Activated T-helper 1 cell treated with Interleukin-2 at 50 U/mL for 16 hours (primary cell): Measurements from ENCODE around the gene SPG7.

Source experiments
- DNase-seq: peaks from one replicate; pipeline ENCODE4 v3.0.0-alpha.2; 2020; ENCODE audit warnings: low read depth

Gene SPG7

GRCh38 chr16:89547291-89547690 is 39.1 kb downstream of the SPG7 start:
- DNase-seq = no peak

GRCh38 chr16:89547860-89548259 is 39.7 kb downstream of the SPG7 start:
- DNase-seq = no peak

DNA sequence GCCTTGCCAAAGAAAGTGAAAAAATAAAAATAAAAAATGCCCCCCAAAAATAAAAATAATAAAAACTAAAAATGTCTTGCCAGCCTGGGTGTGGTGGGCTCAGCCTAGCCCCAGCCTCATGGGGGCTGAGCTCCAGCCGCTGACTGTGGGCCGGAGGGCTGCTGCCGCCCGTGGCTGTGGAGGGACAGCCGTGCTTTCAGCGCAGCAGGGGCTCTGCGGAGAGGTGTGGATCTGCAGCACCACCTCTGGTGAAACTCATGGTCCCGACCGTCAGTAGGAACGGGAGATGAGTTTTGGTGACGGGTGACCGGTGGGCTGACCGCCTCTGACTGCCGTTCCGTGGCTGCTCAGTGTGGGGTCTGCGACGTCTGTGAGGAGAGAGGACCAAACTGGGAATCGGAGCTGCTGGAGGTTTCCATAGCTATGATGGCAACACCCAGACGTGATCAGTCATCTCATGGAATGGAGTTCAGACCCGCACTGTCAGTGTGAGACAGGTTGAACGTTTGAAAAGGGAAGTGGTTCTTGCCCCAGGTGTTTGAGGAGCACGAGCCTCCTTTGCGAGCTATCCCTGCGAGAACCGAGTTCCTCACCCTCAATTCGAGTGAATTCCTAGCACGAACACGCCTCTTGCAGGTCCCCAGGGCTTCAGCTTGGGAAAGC is 40.3 kb downstream of the SPG7 start:
- no peak for DNase-seq

DNA sequence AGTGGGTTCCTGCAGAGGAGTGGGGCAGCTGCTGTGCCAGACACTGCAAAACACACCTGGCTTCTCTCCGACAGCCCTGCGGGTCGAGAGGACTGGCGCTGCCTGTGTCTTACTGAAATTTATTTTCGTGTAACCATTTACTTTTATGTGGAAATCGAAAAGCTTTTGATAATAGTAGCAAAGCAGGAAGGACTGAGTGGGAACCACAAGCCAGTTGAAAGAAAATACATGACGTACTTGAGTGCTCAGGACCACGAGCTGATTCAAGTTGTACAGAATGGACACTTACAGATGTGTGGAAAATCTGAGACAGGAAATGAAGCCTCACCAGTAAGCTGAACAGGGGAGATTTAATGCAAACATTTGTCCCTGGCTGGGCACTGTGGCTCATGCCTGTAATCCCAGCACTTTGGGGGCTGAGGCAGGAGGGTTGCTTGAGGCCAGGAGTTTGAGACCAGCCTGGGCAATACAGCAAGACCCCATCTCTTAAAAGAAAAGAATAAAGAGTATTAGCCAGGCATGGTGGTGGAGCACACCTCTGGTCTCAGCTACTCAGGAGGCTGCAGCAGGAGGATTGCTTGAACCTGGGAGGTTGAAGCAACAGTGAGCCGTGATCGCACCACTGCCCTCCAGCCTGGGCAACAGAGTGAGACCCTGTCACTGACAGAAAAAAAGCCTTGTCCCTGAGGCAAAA is 41.0 kb downstream of the SPG7 start:
- DNase-seq = no peak

DNA sequence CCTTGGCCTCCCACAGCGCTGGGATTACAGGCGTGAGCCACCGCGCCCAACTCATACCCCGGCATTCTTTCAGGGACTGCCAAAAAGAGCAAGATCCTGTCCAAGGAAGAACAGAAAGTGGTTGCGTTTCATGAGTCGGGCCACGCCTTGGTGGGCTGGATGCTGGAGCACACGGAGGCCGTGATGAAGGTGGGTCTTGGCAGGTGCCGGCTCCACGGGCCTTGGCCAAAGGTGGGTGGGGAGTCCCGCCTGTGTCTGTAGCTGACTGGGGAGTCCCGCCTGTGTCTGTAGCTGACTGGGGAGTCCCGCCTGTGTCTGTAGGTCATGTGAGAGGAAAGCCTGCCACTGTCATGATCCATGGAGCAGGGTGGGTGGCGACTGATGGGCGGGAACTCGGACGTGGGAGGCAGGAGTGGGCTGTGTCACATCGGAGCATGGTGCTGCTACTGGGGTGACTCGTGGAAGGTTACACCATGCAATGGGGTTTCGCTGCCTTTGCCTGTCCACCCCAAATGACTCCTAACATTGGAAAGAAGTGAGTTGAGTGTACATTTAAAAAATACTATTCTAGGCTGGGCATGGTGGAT is 42.3 kb downstream of the SPG7 start:
- no peak for DNase-seq

GRCh38 chr16:89552329-89552728 is 44.1 kb downstream of the SPG7 start:
- DNase-seq = no peak

DNA sequence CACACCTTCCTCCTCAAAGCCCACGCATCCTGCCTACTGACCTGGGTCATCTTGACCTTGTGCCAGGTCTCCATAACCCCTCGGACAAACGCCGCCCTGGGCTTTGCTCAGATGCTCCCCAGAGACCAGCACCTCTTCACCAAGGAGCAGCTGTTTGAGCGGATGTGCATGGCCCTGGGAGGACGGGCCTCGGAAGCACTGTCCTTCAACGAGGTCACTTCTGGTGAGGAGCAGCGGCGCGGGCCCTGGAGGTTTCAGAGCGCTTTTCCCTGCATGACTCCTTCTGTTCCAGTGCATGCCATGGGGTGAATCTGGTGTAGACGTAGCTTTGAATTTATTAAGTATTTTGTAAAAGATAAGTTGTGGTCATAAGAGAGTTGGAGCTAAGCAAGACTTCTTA is 44.7 kb downstream of the SPG7 start:
- DNase-seq = no peak

DNA sequence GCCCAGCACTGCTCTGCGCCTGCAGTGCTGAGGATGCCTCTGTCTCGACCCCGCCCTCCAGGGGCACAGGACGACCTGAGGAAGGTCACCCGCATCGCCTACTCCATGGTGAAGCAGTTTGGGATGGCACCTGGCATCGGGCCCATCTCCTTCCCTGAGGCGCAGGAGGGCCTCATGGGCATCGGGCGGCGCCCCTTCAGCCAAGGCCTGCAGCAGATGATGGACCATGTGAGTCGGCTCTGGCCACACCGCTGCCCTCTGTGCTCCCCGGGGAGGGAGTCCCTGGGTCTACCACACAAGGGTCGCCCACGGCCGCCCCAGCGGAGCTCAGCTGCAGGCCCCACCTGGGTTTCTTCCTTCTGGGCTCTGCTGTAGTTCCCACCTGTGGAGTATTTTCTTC is 45.5 kb downstream of the SPG7 start:
- no peak for DNase-seq

DNA sequence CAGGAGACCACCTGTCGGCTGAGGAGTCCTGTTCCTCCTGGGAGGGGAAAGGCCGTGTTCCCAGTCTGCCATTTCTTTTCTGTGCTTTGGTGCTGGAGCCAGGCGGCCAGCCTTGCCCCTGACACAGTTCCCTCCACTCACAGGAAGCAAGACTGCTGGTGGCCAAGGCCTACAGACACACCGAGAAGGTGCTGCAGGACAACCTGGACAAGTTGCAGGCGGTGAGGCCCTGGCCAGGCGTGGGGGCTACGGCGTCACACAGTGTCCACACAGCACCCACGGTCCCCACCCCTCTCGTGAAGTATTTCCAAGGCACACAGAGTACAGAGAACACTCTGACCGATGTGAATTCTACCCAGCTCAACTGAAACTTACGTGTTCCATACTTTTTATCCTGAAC is 46.1 kb downstream of the SPG7 start:
- no peak for DNase-seq

DNA sequence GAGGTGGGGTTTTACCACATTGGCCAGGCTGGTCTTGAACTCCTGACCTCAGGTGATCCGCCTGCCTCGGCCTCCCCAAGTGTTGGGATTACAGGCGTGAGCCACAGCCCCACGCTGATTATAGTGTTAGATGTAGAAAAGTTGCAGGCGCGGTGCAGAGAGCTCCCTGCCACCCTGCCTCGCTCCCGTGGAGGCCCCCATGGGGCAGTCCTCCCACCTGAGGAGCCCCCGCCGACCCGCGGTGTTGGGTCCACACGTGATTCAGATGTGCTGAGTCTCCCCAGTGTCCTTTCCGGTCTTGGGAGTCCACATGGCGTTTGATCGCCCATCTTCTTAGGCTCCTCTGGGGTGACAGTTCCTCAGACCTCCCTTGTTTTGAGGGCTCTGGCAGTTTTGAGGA is 47.1 kb downstream of the SPG7 start:
- DNase-seq = no peak

DNA sequence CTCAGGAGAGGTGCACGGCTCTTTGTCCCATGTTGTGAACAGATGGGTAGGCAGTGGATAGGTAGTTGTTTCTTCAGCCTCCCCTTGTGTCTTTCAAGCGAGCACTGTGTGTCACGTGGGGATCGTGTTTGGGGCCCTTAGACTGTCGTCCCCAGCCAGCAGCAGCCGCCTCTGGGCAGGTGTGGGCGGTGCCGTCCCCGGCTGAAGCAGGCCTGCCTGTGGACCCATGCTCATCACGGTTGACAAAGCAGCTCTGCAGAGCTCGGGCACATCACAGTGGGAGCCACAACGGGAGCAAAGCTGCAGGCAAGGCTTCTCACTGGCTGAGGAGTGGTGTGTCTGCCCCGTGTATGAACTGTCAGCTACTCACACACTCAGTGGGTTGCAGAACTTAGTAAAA is 47.6 kb downstream of the SPG7 start:
- no peak for DNase-seq

DNA sequence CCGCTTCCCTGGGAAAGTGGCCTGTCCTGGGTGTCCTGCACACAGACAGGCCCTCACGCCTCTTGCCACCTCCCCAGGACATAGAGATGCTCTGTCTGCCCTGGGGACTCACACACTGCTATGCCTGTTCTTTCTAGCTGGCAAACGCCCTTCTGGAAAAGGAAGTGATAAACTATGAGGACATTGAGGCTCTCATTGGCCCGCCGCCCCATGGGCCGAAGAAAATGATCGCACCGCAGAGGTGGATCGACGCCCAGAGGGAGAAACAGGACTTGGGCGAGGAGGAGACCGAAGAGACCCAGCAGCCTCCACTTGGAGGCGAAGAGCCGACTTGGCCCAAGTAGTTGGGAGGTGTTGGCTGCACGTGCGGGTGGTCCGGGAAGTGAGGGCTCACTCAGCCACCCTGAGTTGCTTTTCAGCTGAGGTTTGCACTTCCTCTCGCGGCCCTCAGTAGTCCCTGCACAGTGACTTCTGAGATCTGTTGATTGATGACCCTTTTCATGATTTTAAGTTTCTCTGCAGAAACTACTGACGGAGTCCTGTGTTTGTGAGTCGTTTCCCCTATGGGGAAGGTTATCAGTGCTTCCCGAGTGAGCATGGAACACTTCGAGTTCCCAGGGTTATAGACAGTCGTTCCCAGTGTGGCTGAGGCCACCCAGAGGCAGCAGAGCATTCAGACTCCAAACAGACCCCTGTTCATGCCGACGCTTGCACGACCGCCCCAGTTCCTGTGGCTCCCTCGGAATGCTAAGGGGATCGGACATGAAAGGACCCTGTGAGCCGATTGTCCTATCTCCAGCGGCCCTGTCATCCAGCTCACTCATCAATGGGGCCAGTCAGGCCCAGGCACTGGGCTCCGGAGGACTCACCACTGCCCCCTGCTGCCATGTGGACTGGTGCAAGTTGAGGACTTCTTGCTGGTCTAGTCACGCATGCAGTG is 48.8 kb downstream of the SPG7 start:
- peak; percentile 62 for DNase-seq

DNA sequence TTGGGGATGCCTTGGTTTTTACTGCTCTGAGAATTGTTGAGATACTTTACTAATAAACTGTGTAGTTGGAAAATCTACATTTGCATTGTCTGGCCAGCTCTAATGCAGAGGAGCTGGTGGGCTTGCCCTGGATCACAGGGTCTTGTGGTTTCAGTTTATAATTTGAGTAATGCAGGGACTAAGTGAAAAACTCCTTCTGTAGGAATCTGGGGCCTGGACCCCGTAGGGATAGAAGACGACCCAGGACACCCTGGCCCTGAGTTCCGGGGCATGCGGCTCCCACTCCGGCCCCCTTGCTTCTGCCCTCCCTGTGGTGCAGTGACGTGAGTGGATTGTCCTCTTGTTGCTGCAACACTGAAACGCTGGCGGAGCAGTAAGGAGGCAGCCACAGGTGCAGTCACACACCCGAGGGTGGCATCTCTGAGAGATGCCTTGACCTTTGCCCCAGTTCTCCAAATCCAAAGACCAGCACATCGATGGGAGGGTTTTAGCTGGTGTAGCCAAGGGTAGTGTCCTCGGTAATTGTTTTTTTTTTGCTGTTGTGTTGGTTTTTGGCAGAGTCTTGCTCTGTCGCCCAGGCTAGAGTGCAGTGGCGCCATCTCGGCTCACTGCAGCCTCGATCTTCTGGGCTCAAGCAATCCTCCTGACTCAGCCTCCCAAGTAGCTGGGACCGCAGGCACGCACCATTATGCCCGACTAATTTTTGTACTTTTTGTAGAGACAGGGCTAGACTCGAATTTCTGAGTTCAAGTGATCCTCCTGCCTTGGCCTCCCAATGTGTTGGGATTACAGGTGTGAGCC is 49.7 kb downstream of the SPG7 start:
- DNase-seq = no peak

DNA sequence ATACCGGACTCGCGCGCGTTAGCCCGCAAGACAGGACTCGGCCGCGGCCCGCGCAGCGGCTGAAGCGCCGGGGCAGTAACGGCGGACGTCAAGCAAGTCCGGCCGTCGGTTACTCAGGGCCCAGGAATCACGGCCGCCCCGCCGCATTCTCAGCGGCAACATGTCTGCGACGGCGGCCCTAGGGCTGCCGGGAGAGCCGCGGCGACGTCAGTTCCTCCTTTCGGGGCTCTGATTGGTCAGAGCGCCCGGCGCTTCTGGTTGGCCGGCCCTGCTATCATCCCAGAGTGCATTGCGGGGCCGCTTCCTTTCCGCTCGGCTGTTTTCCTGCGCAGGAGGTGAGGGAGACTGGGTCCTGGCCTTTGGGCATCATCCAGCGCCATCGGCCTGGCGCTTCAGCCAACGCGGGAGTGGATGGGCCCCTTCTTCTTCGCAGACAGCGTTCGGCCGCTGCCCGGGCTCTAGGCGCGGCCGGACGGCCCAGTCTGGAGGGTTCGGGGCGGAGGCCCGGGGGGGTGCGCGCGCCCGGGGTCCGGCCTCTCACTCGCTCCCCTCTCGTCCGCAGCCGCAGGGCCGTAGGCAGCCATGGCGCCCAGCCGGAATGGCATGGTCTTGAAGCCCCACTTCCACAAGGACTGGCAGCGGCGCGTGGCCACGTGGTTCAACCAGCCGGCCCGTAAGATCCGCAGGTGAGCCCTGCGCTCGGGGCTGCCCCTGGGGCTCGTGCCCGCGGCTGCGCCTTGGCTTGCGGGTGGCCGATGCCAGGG is 52.4 kb downstream of the SPG7 start, which contains the start of gene RPL13:
TSS of gene RPL13 (plus strand) at position 305 of the 764 bp plus-strand sequence. CDS start at position 583, 278 bp downstream.
- peak; percentile 87 for DNase-seq

DNA sequence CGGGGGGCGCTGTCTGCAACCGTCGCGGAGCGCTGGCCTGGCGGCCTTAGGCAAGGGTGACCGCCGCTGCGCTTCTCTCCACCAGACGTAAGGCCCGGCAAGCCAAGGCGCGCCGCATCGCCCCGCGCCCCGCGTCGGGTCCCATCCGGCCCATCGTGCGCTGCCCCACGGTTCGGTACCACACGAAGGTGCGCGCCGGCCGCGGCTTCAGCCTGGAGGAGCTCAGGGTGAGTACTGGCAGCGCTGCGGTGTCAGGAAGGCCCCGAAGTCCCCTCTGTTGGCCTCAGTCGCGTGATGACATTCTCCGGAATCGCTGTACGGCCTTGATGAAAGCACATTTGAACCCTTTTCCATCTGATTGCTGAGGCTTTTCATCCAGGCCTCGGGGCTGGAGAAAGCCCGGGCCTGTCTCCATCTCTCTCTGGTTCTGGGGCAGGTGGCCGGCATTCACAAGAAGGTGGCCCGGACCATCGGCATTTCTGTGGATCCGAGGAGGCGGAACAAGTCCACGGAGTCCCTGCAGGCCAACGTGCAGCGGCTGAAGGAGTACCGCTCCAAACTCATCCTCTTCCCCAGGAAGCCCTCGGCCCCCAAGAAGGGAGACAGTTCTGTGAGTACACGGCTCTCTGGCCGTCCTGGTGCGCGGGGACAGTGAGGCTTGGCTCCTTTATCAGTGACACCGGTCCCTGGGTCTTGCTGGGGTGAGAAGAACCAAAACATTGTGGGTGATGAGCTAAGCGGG is 53.1 kb downstream of the SPG7 start:
- no peak for DNase-seq

DNA sequence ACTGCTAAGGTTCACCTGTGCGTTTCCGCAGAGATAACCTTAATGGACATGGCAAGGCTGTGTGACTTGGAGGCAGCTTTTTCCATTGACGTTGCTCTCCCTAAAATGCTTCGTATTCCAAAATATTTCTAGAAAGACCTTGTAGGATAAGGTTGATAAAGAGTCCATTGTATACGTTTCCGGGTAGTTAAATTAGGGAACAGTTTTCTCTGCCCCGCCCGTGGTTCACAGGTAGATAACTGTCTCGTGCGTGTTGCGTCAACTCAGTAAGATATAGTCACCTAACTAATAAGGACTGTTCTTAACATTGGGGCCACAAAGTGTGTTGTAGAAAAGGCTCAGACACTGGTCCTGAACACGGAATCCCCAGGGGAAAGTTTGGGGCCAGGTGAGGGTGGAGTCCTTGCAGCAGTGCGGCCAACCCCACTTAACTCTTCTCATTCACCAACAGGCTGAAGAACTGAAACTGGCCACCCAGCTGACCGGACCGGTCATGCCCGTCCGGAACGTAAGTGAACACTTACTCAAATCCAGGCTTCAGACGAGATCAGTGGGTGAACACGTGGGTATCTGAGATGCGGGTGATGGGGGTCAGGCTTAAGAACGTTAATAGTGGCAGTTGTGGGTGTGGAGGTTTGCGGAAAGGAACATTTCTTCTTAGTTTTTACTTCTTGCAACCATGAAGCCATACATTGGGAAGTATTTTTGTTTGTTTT is 53.8 kb downstream of the SPG7 start:
- DNase-seq = no peak

DNA sequence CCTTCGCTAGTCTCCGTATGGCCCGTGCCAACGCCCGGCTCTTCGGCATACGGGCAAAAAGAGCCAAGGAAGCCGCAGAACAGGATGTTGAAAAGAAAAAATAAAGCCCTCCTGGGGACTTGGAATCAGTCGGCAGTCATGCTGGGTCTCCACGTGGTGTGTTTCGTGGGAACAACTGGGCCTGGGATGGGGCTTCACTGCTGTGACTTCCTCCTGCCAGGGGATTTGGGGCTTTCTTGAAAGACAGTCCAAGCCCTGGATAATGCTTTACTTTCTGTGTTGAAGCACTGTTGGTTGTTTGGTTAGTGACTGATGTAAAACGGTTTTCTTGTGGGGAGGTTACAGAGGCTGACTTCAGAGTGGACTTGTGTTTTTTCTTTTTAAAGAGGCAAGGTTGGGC is 54.7 kb downstream of the SPG7 start:
- DNase-seq = no peak

GRCh38 chr16:89563639-89564392 is 55.6 kb downstream of the SPG7 start:
- no peak for DNase-seq
